ENCODE measurements around the gene CSNK2A2. TPM values are rescaled to one million over a fixed set of nuclear protein-coding genes. Genes with fewer than 3 reads are reported as not detected.

Gene CSNK2A2
- total RNA-seq, 1 experiment from 2014 or later = 36.1 TPM

DNA sequence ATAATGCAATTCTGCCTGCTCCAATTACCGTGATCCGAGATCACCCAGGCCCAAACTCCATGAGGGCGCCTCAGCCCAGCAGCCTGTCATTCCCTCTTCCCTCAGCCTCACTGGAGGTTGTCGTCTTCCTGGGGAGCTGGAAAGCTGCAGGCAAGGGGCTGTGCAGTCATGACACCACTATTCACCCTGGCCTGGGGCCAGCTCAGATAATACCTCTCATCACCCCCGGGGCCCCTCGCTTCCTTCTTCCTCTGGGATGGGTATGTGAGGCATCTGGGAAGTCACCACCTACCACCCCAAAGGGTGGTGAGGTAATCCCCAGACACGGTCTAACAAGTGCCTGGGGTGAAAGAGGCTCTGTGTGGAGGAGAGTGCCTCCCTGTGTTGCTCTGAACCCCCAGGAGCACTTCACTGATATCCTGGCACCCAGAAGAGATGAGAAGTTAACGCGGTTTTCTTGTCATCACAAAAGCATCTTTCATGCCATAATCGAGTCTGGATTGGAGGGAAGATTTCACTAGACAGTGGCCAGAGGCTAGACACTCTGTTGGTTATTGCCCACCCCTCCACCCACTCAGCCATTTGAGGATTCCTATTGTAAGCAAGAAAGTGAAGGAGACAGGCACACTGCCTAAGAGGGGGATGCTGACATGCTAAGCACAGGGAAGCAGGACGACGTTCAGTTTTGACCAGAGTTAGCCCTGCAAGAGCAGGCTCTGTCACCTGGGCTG lies 87.2 kb downstream of the CSNK2A2 start:
- peak; percentile 80 for DNase-seq (ENCODE audit: low read depth)

DNA sequence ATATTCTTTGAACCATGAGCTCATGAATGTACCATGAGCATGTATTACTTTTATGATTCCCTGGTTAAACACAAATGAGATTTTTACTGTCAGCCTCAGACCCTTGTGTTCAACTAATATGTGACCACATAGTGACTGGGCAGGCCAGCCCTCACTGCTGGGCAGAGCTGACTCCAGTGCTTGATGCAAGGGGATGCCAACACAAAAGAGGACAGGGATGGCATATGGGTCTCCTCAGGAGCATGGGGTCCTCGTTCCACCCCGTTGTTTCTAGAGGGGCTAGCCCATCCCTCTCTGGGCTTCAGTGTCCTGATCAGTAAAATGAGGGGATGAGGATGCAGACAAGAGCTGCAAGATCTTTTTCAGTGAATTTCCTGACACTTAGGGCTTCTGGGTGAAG lies 88.0 kb downstream of the CSNK2A2 start:
- DNase-seq (ENCODE audit: low read depth) = no peak

DNA sequence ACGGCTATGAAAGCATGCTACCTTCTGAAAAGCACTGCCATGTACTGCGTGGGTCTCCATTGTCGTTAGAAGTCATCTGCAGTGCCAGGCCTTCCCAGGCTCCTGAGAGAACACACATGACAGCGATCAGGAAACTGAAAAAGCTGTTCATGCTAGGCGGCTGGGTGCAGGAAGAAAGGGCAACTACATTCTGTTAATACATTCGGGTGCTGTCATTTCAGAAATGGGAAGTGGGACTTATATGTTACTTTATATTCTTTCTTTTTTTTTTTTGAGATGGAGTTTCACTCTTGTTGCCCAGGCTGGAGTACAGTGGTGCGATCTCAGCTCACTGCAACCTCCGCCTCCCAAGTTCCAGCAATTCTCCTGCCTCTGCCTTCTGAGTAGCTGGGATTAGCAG lies 88.6 kb downstream of the CSNK2A2 start:
- no peak for DNase-seq (ENCODE audit: low read depth)

Other genes with a start within 250 kb of the CSNK2A2 start
- not detected in 2 replicates for gene CNGB1, start 227.0 kb downstream of the CSNK2A2 start, total RNA-seq (2014; rRNA removed; shearing (Covaris generic))
- gene ZNF319, start 197.4 kb downstream of the CSNK2A2 start, total RNA-seq (2014; rRNA removed; shearing (Covaris generic)) = 4.2 and 4.5 TPM in 2 replicates
- gene USB1, start 196.7 kb downstream of the CSNK2A2 start, total RNA-seq (2014; rRNA removed; shearing (Covaris generic)) = 47.8 and 74.4 TPM in 2 replicates
- gene MMP15, start 172.4 kb downstream of the CSNK2A2 start, total RNA-seq (2014; rRNA removed; shearing (Covaris generic)) = 2.5 and 3.1 TPM in 2 replicates
- gene CFAP20, start 68.7 kb downstream of the CSNK2A2 start, total RNA-seq (2014; rRNA removed; shearing (Covaris generic)) = 97.3 and 115 TPM in 2 replicates
- gene PRSS54, start 96.9 kb upstream of the CSNK2A2 start, total RNA-seq (2014; rRNA removed; shearing (Covaris generic)) = not detected in 2 replicates
- 26.3 and 27.1 TPM in 2 replicates for gene GINS3, start 194.4 kb upstream of the CSNK2A2 start, total RNA-seq (2014; rRNA removed; shearing (Covaris generic))

Measured in M059J (cell line).